NCI-H187 (cell line): ENCODE data around the gene FYTTD1.
"Not testable (repeated sequence)": the region's sequence is repeated elsewhere in the genome, so short reads cannot be mapped to it uniquely, and the experiment has no call there.

Experiments used
- DNase-seq, 2 experiments: peaks; one replicate each; lab custom pipeline; 2025; lab: John Stamatoyannopoulos, UW

The FYTTD1 gene, protein sequence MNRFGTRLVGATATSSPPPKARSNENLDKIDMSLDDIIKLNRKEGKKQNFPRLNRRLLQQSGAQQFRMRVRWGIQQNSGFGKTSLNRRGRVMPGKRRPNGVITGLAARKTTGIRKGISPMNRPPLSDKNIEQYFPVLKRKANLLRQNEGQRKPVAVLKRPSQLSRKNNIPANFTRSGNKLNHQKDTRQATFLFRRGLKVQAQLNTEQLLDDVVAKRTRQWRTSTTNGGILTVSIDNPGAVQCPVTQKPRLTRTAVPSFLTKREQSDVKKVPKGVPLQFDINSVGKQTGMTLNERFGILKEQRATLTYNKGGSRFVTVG

DNA sequence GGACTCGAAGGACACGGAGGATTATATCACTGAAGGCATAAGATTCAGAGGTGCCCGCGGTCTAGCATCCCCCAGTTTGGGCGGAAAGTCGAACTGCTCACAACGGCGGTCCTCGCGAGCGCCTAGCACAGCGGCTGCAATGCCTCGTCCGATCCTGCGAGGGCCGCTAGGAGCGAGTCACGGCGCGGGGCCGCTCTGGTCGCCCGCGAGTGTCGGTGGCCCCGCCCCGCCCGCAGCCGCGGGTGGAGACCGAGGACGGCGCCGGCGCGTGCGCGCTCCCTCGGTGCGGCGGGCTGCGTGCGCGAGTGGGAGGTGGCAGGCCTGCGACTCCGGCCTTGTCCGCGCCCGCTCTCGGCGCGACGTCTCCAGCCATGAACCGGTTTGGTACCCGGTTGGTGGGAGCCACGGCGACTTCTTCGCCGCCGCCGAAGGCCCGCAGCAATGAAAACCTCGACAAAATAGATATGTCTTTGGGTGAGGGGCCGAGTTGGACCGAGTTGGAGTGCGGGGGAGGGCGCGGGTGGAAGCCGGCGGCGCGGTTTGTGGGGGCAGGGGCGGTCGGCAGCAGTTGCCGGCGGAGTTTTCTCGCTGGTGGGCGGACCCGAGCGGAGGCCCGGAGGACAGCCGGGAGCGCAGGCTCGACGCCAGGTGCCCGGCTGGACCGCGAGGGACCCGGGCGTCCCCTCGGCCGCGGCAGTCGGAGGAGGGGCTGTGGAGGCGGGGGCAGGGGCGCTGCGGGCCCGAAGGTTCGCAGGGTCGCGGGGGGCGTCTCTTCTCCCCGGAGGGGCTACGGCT is at the start of gene FYTTD1:
TSS of gene FYTTD1 (plus strand) at position 283 of the 795 bp plus-strand sequence. CDS start at position 372, 89 bp downstream.
- DNase-seq = peak; percentile 75 to 80

- no peak for DNase-seq
These were observed 49.6 kb upstream of the FYTTD1 start for GRCh38 chr3:197700095-197700494.

DNA sequence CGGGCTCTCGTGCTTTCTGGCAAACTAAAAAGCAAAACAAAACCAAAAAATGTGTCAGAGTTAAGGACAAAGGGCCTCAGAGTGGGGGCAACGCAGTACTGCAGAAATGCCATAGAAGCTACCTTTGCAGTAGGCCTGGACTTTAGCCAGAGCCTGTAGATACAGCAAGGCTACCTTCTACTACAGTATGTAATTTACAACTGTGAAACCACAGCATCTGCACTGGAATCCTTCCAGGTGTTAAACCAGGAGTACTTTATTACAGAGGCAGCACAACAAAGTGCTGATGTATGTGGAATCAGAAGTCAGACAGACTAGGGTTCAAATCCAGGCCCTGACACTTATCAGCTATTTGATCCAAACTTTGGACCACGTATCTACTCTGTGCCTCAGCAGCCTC is 47.8 kb upstream of the FYTTD1 start:
- DNase-seq = no peak

DNA sequence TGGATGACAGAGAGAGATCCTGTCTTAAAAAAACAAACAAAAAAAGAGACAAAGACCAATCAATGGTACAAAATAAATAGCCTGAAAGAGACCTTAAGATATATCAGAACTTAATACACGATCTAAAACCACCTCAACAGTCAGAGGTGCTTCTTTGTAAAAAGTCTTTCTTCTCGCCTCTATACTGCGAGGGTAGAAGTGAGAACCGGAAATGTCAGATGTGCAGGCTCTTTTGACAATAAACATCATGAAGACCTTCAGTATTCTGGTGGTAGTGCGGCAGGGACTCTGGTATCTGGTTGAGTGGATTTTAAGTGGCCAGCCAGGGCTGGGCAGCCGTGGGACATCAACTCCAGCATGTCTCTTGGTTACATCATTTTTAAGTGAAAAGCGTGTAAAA is 43.0 kb upstream of the FYTTD1 start:
- DNase-seq = no peak

- DNase-seq = no peak
These were observed 40.5 kb upstream of the FYTTD1 start for GRCh38 chr3:197709135-197709534.

DNA sequence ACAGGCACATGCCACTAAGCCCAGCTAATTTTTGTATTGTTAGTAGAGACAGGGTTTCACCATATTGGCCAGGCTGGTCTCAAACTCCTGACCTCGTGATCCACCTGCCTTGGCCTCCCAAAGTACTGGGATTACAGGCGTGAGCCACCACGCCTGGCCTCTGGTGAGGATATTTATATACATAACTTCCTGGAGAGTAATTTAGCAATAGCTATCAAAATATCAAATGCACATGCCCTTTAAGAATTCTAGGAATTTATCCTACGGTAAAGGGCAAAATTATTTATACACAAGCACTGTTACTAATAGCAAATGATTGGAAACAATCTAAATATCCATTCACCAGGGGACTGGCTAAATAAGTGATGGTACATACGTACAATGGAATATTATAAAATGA is 38.7 kb upstream of the FYTTD1 start:
- not testable (repeated sequence) for DNase-seq

DNA sequence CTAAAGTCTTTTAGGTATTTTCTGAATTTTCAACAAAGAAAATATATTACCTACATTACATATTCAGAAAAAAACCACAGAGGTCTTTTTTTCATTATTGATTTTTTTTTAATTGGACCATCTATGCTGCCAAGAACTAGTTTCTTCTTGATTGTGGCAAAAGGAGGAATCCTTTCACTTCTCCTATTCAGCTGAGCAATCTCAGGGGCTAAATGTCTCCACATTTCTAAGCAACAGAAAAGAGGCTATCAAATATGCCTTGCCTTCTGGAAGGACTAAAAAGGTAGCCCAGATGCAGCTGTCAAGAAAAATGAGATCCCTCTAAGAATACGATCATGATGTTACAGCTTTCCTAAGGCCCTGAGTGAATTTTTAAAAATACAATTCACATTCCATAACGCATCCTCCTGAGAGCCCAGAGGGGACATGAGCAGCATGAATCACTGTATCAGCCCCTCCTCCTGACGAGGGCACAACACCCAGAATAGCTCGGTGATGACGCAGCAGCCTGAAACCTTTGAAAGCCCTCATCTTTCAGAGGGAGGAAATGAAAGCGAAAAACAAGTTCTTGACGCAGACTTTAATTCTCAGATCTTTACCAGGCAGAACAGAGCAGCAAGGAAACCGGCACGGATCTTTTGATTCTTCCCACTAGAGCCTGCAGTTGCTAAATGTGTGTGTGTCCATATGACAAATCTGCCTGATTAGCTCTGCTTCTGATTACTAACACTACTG is 37.5 kb upstream of the FYTTD1 start:
- no peak for DNase-seq

GRCh38 chr3:197713477-197713822 is 36.2 kb upstream of the FYTTD1 start:
- DNase-seq = no peak

DNA sequence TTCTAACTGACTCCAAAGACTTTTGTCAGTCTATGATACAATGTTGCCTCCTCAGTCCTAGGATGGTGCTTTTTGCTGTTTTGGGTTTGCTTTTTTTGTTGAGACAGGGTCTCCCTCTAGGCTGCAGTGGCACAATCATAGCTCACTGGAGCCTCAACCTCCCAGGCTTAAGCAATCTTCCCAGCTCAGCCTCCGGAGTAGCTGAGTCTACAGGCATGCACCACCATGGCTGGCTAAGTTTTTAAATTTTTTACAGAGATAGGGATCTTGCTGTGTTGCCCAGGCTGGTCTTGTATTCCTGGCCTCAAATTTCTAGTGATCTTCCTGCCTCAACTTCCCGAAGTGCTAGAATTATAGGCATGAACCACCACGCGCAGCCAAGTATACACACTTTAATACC is 35.4 kb upstream of the FYTTD1 start:
- DNase-seq = no peak

GRCh38 chr3:197718891-197719290 is 30.8 kb upstream of the FYTTD1 start:
- no peak for DNase-seq

- no peak for DNase-seq
These were observed 29.0 kb upstream of the FYTTD1 start for GRCh38 chr3:197720694-197721093.

- DNase-seq = no peak
These were observed 26.9 kb upstream of the FYTTD1 start for GRCh38 chr3:197722734-197723133.

DNA sequence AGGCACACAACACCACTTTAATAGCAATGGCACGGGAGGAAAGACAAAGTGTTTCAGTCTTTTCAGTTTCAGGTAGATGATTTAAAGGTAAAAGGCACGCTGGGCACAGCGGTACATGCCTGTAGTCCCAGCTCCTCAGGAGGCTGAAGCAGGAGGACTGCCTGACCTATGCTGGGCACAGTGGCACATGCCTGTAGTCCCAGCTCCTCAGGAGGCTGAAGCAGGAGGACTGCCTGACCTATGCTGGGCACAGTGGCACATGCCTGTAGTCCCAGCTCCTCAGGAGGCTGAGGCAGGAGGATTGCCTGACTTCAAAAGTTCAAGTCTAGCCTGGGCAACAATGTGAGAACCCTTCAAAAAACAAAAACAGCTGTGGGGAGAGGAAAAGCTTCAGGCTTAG is 21.8 kb upstream of the FYTTD1 start:
- not testable (repeated sequence) for DNase-seq

GRCh38 chr3:197728487-197728886 is 21.2 kb upstream of the FYTTD1 start:
- no peak for DNase-seq

GRCh38 chr3:197730200-197730599 is 19.5 kb upstream of the FYTTD1 start:
- no peak for DNase-seq

- not testable (repeated sequence) for DNase-seq
These were observed 18.9 kb upstream of the FYTTD1 start for GRCh38 chr3:197730770-197731169.

GRCh38 chr3:197731483-197731882 is 18.2 kb upstream of the FYTTD1 start:
- not testable (repeated sequence) for DNase-seq

GRCh38 chr3:197733042-197733441 is 16.6 kb upstream of the FYTTD1 start:
- no peak for DNase-seq

DNA sequence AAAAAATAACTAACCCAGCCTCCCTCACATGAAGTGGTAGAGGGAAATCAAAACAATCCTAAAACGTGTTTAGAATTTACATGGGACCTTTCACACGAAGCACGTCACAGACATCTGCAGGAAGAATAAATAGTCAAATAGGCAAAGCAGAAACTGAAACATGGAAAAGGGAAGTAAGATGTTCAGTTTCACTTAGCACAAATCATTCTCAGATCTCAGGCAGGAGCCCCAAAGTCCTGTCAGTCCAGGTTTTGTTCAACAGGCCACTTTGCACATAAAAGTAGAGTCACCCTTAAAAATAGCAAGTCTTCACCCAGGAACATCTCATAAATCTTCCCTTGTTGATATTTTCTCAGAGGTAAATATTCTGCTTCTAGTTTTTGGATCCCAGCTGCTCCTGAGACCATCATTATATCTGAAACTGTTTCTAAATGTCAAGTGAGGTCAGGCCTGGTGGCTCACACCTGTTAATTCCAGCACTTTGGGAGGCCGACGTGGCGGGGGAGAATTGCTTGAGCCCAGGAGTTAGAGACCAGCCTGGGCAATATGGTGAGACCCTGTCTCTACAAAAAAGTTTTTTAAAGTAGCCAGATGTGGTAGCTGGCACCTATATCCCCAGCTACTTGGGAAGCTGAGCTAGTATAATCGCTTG is 14.9 kb upstream of the FYTTD1 start:
- no peak for DNase-seq

- DNase-seq = peak in 1 of 2 experiments; percentile 17
These were observed 13.6 kb upstream of the FYTTD1 start for GRCh38 chr3:197736010-197736490.

GRCh38 chr3:197736491-197737318 is 13.0 kb upstream of the FYTTD1 start, which contains the start of gene RUBCN:
Gene RUBCN, minus strand, starts transcription at chr3:197736904. Its CDS starts 185 bp downstream, at chr3:197736719.
- DNase-seq = peak; percentile 66 to 92
